Uterus (tissue), 4 donors: ENCODE data around the gene CD22. TPM values are rescaled to one million over a fixed set of nuclear protein-coding genes. Genes with fewer than 3 reads are reported as not detected.

Source experiments
- DNase-seq, 2 donors: peaks; one replicate each; pipeline ENCODE4 v3.0.0-alpha.2; 2019 to 2020
- H3K27ac ChIP-seq, 2 donors: fragments of 200-600 bp; sonication (generic); 1 replicate in 1 of 2; 2 replicates in 1 of 2; pipeline ENCODE4 v1.5.1; 2016 to 2018
- H3K27me3 ChIP-seq, 2 donors: fragments of 200-600 bp; sonication (generic); one replicate each; pipeline ENCODE4 v1.5.1; 2018 to 2019; ENCODE audit warnings: control low read depth in 1 of 2
- H3K36me3 ChIP-seq, 2 donors: fragments of 200-600 bp; sonication (generic); one replicate each; pipeline ENCODE4 v1.5.1; 2019; ENCODE audit warnings: control low read depth in 1 of 2
- H3K4me1 ChIP-seq, 2 donors: fragments of 200-600 bp; sonication (generic); one replicate each; pipeline ENCODE4 v1.5.1; 2018 to 2019; ENCODE audit warnings: control low read depth in 1 of 2
- H3K4me3 ChIP-seq, 2 donors: fragments of 200-600 bp; sonication (generic); 1 replicate in 1 of 2; 2 replicates in 1 of 2; pipeline ENCODE4 v1.5.1; 2018 to 2019; ENCODE audit warnings: mild to moderate bottlenecking in 1 of 2
- H3K9me3 ChIP-seq, 2 donors: fragments of 200-600 bp; sonication (generic); one replicate each; pipeline ENCODE4 v1.5.1; 2019; ENCODE audit warnings: control low read depth in 1 of 2
- CTCF ChIP-seq, 4 experiments: fragments of 200-600 bp in 2 of 4; fragments of 450-650 bp in 2 of 4; sonication (generic) in 2 of 4; IDR thresholded peaks; one replicate each; pipeline ENCODE4 v1.5.1; 2016 to 2019; ENCODE audit warnings: antibody characterized with exemption in 4 of 4, mild to moderate bottlenecking in 2 of 4, moderate library complexity in 1 of 4
- POLR2A ChIP-seq, 2 donors: fragments of 450-650 bp; IDR thresholded peaks; one replicate each; pipeline ENCODE4 v1.6.1; 2016; ENCODE audit warnings: antibody characterized with exemption in 2 of 2, mild to moderate bottlenecking in 1 of 2, moderate library complexity in 1 of 2
- intact Hi-C: fragments of 100-400 bp; cut with DNase I; formaldehyde crosslinking; loops from one replicate; pipeline ENCODE4 v1.15.1; 2023; ENCODE audit warnings: low total_unique reads
- total RNA-seq, 4 donors: library from RNA; depleted of rRNA in 3 of 4; stranded (reverse); fragments of >200 nt in 3 of 4; gene quantifications; one replicate each; pipeline versions ENCODE4 v1.1.0 to v1.2.4, GENCODE V29; 2014 to 2023
- donor health status: DM: yes; HTN: yes; CAD: no.

Gene CD22
- total RNA-seq, 4 donors from 2014 or later, result under 0.01 to 9.4 (median 1.3) TPM

- H3K27ac ChIP-seq, result no peak overlapping the region
- H3K36me3 ChIP-seq, result no peaks in the 10 kb centered on the region
These were observed 22.6 kb downstream of the CD22 start for GRCh38 chr19:35351411-35352176.

GRCh38 chr19:35352177-35352447, 23.1 kb downstream of the CD22 start:
- Histone ChIP-seq H3K27me3 (no peaks in the 10 kb centered on the region), H3K9me3 (no peaks in the 10 kb centered on the region), H3K4me3 (no peak overlapping the region), H3K4me1 (no peaks in the 10 kb centered on the region), H3K36me3 (no peaks in the 10 kb centered on the region), H3K27ac (no peak overlapping the region)
- no peak for TF ChIP-seq POLR2A (IDR thresholded peaks at IDR 0.05)
- no peak for TF ChIP-seq CTCF (IDR thresholded peaks at IDR 0.05)
- intact Hi-C loops, result no loop called here
- no peak for DNase-seq

More at GRCh38 chr19:35351411-35352176, 22.6 kb downstream of the CD22 start:
- no peak for TF ChIP-seq CTCF (IDR thresholded peaks at IDR 0.05)
- TF ChIP-seq POLR2A (IDR thresholded peaks at IDR 0.05), result no peak
- Histone ChIP-seq H3K9me3 (no peaks in the 10 kb centered on the region), H3K4me3 (no peak overlapping the region), H3K4me1 (no peaks in the 10 kb centered on the region), H3K27me3 (no peaks in the 10 kb centered on the region)
- no peak for DNase-seq
- intact Hi-C loops, result no loop called here

- TF ChIP-seq POLR2A (IDR thresholded peaks at IDR 0.05) (no peak), CTCF (IDR thresholded peaks at IDR 0.05) (peak; percentile 41 to 74 (median 56))
- Histone ChIP-seq H3K4me3 (no peak overlapping the region), H3K4me1 (no peaks in the 10 kb centered on the region), H3K9me3 (no peaks in the 10 kb centered on the region), H3K36me3 (no peaks in the 10 kb centered on the region), H3K27me3 (no peaks in the 10 kb centered on the region), H3K27ac (no peak overlapping the region)
- peak in 1 of 2 donors; percentile 44 for DNase-seq
- intact Hi-C loops, result no loop called here
These were observed 23.7 kb downstream of the CD22 start for GRCh38 chr19:35352448-35353304.

GRCh38 chr19:35353635-35354034, 24.6 kb downstream of the CD22 start:
- no peak for DNase-seq
- Histone ChIP-seq H3K9me3 (no peaks in the 10 kb centered on the region), H3K4me3 (no peak overlapping the region), H3K36me3 (no peaks in the 10 kb centered on the region), H3K4me1 (no peaks in the 10 kb centered on the region), H3K27ac (no peak overlapping the region), H3K27me3 (no peaks in the 10 kb centered on the region)
- intact Hi-C loops, result no loop called here
- TF ChIP-seq CTCF (IDR thresholded peaks at IDR 0.05), result no peak
- TF ChIP-seq POLR2A (IDR thresholded peaks at IDR 0.05), result no peak

GRCh38 chr19:35354898-35355297, 25.9 kb downstream of the CD22 start:
- intact Hi-C loops, result no loop called here
- H3K27me3 ChIP-seq, result no peaks in the 10 kb centered on the region
- H3K9me3 ChIP-seq, result no peaks in the 10 kb centered on the region
- H3K36me3 ChIP-seq, result no peaks in the 10 kb centered on the region
- H3K4me3 ChIP-seq, result no peak overlapping the region
- H3K4me1 ChIP-seq, result no peaks in the 10 kb centered on the region
- TF ChIP-seq POLR2A (IDR thresholded peaks at IDR 0.05) (no peak), CTCF (IDR thresholded peaks at IDR 0.05) (no peak)
- no peak overlapping the region for H3K27ac ChIP-seq
- no peak for DNase-seq
